SJSA1 (cell line): ENCODE data around the gene GATAD2A. TPM values are rescaled to one million over a fixed set of nuclear protein-coding genes. Genes with fewer than 3 reads are reported as not detected.
"Not testable (repeated sequence)": the region's sequence is repeated elsewhere in the genome, so short reads cannot be mapped to it uniquely, and the experiment has no call there.

Experiments
- DNase-seq, 2 experiments: peaks; one replicate each; pipeline ENCODE4 v3.0.0-alpha.2; 2015 to 2020; ENCODE audit warnings: low spot score in 2 of 2, low read depth in 1 of 2
- H3K27ac ChIP-seq: fragments of 250-450 bp; sonication (Bioruptor Pico); 2 replicates; pipeline ENCODE4 v1.5.1; 2020; ENCODE audit warnings: mild to moderate bottlenecking, moderate library complexity
- H3K27me3 ChIP-seq: fragments of 250-450 bp; sonication (Bioruptor Pico); replicated peaks from 2 replicates; pipeline ENCODE4 v1.5.1; 2020; ENCODE audit warnings: mild to moderate bottlenecking, moderate library complexity
- H3K36me3 ChIP-seq: fragments of 250-450 bp; sonication (Bioruptor Pico); 2 replicates; pipeline ENCODE4 v1.5.1; 2020; ENCODE audit warnings: mild to moderate bottlenecking
- H3K4me1 ChIP-seq: fragments of 250-450 bp; sonication (Bioruptor Pico); replicated peaks from 2 replicates; pipeline ENCODE4 v1.6.1; 2021; ENCODE audit warnings: mild to moderate bottlenecking
- H3K4me3 ChIP-seq: fragments of 250-450 bp; sonication (Bioruptor Pico); 2 replicates; pipeline ENCODE4 v1.5.1; 2020; ENCODE audit warnings: mild to moderate bottlenecking
- H3K9me3 ChIP-seq: fragments of 250-450 bp; sonication (Bioruptor Pico); replicated peaks from 2 replicates; pipeline ENCODE4 v1.5.1; 2020; ENCODE audit warnings: mild to moderate bottlenecking
- total RNA-seq: library from RNA; depleted of rRNA; stranded (reverse); fragments of >200 nt; shearing (Covaris generic); gene quantifications from 2 replicates; pipeline ENCODE4 v1.2.3, GENCODE V29; 2014

Gene GATAD2A
- total RNA-seq, 1 experiment from 2014 or later: 45.9 TPM

DNA sequence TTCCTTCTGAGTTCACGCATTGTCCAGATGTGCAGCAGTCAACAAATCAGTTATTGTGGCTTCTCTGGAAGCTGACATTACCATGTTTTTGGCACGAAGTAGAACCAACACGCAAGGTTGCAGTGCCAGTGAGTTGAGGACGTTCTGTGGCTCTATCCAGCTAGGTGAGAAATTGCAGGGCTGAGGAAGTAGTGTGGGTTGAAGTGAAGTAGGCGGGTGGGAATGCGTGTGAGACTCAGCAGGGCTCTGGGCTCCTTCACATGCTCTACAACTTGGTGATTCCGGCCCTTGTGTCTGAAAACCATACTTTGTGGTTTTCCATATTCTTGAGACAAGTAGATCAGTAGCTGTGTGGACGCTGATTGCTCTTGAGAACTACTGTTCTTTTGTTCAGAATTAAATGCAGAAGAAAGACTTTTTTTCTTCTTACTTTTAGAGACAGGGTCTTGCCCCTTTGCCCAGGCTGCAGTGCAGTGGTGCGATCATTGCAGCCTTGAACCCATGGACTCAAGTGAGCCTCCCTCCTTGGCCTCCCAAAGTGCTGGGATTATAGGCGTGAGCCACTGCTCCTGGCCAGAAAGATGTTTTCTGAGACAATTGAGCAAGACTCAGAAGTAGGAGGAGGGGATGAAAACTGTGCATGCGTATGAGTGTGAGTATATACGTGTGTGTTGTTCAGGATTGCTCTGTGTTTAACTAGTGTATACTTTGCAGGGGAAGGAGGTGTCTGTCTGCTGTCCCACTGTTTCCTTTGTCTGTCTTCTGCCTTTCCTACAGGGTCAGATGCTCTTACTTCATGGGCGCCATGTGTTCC is 46.2 kb downstream of the GATAD2A start:
- Histone ChIP-seq H3K36me3 (peaks cover 7% of the 10 kb centered on the region; the same call in 1 of the 2 replicates), H3K9me3 (no peaks in the 10 kb centered on the region; the same call in 1 of the 2 replicates), H3K4me3 (no peak overlapping the region), H3K27ac (no peak overlapping the region), H3K27me3 (no peaks in the 10 kb centered on the region), H3K4me1 (no peaks in the 10 kb centered on the region)
- no peak for DNase-seq

DNA sequence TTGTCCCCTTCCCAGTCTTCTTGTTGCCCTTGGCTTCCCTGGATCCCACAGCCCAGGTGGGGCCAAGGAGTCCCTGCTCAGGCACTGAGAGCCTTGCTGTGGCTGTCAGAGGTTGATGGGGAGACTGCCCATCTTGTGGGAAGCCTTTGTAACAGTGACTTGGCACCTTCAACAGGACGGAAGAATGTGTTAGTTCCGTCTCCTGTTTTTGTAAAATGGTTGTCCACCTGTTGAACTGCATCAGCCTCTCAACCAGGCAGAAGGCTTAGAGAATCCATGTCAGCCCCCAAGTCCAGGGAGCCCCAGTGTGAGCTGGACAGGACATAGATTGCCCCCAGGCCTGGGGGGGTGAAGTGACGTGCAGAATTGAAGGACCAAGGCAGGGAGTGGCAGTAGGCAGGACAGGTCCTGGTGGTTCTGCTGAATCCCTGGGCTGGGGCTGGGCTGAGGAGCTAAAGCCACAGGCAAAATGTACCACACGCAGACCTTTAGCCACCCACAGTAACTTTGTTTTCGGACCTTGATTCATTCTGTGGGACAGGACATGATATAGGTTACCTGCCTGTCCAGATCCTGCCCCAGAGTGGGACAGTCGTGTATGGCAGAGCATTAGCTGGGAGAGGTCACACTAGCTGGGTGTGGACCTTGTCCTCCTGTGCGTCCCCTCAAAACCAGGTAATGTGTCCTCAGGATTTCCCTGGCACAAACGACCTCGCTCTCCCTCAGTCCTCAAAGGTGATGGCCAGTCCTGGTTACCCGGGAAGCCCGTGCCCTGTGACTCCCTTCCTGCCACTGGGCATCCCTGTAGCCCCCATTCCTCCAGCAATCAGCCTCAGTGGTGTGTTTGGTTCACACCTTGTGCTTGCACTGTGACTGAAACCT is 47.0 kb downstream of the GATAD2A start:
- Histone ChIP-seq H3K27ac (no peak overlapping the region), H3K4me3 (no peak overlapping the region), H3K36me3 (peaks cover 11% of the 10 kb centered on the region; the same call in 1 of the 2 replicates), H3K9me3 (no peaks in the 10 kb centered on the region), H3K27me3 (no peaks in the 10 kb centered on the region), H3K4me1 (no peaks in the 10 kb centered on the region)
- DNase-seq: no peak

DNA sequence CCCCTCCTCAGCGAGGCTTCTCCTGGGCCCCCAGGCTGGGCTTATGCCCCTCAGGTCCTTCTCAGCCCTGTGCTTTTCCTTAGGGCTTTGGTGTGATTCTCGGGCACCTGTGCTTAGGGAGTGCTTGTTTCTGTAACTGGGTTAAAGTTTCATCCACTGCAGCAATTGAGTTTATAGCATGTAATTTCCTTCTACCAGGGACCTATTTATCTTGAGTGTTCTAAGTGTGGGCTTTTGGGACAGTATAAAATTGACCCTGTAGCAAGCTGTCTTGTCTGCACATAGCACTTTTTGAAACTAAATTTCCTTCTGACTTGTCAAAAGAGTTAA is 47.6 kb downstream of the GATAD2A start:
- no peaks in the 10 kb centered on the region for H3K9me3 ChIP-seq
- H3K4me3 ChIP-seq: no peak overlapping the region
- peaks cover 4% of the 10 kb centered on the region for H3K4me1 ChIP-seq
- no peak for DNase-seq
- peaks cover 11% of the 10 kb centered on the region; the same call in 1 of the 2 replicates for H3K36me3 ChIP-seq
- H3K27ac ChIP-seq: no peak overlapping the region
- no peaks in the 10 kb centered on the region for H3K27me3 ChIP-seq

DNA sequence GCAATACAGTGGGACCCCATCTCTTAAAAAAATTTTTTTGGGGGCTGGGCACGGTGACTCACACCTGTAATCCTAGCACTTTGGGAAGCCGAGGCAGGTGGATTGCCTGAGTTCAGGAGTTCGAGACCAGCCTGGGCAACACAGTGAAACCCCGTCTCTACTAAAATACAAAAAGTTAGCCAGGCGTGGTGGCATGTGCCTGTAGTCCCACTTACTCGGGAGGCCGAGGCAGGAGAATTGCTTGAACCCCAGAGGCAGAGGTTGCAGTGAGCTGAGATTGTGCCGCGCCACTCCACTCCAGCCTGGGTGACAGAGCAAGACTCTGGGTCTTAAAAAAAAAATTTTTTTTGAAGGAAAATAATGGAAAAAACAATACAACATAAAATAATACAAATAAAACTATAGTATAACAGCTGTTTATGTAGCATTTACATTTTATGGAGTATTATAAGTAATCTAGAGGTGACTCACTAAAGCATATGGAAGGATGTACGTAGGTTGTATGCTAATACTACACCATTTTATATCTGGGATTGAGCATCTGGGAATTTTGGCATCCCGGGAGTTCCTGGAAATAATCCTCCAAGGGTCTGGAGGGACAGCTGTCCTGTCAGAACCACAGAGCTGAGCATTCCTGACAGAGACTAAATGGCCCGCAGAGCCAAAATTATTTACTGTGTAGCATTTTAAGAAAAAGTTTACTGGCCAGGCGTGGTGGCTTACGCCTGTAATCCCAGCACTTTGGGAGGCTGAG is 49.9 kb downstream of the GATAD2A start:
- DNase-seq, H3K4me3 ChIP-seq, H3K27me3 ChIP-seq, H3K9me3 ChIP-seq, H3K27ac ChIP-seq: not testable (repeated sequence)
- H3K36me3 ChIP-seq: peaks cover 11% of the 10 kb centered on the region; the same call in 1 of the 2 replicates
- peaks cover 26% of the 10 kb centered on the region for H3K4me1 ChIP-seq

DNA sequence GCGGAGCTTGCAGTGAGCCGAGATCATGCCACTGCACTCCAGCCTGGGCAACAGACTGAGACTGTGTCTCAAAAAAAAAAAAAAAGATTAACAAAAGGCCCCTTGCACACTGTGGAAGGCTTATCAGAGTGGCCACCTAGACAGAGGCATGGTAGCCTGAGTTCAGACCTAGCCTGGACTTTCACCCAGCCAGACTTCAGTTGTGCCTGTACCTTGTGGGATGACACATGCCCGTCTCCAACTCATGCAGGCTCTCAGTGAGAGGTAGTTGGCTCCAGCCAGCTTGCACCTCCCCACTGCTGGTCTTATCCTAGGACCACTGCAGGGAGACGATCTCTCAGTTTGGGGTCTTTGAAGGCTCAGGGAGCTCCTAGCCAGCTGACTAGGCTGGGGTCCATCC is 52.2 kb downstream of the GATAD2A start:
- Histone ChIP-seq H3K27ac (no peak overlapping the region), H3K4me1 (peaks cover 28% of the 10 kb centered on the region), H3K27me3 (no peaks in the 10 kb centered on the region), H3K36me3 (peaks cover 15% of the 10 kb centered on the region), H3K9me3 (no peaks in the 10 kb centered on the region), H3K4me3 (no peak overlapping the region)
- DNase-seq: no peak

DNA sequence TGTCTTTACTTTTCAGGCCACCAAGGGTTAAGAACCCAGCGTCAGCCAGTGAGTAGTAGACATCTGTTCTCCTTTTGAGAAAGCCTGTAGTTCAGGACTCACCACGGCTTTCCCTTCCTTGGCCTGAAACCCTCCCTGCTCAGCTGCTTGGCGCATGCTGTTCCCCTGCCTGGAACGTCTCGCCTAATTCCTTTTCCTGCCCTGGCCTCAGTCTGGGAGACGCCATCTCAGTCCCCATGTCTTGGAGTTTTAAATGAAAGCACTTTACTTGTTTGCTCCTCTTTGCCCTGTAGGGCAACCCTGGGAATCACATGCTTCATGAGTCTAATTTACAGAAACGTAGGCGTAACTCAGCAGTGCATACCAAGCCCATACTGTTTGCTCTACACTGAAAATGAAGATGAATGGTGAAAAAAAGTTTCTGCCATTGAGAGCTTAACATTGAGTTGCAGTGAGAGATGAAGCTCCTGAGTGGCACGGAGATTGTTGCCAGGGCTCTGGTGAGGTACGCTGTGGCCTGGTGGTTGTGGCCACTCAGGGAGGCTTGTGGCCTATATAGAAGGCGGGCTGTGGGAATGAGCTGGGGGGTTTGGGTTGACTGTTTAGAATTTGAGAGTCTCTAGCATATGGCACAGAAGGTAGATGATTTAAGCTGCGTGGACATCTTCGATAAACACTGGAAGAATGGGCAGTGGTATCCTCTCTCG is 52.8 kb downstream of the GATAD2A start:
- Histone ChIP-seq H3K27ac (no peak overlapping the region), H3K9me3 (no peaks in the 10 kb centered on the region), H3K27me3 (no peaks in the 10 kb centered on the region), H3K36me3 (peaks cover 15% of the 10 kb centered on the region), H3K4me1 (peaks cover 28% of the 10 kb centered on the region), H3K4me3 (no peak overlapping the region)
- no peak for DNase-seq

DNA sequence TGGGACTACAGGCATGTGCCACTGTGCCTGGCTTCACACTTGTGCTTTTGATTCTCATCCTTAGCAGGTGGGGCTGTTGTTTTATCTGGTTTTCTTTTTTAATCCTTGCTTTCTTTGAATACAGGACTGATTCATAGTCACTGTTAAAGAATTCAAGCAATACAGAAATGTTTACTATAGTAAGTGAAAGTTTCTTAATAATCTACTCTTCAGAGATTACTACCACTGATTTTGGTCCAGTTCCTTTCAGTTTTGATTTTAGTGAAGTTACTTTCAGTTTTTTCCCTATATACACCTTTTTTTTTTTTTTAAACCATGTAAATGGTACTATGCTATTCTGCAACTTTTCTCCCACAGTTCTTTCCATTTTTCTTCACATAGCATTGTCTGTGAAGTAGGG is 53.6 kb downstream of the GATAD2A start:
- DNase-seq: peak in 1 of 2 experiments; percentile 33
- Histone ChIP-seq H3K4me1 (peaks cover 28% of the 10 kb centered on the region), H3K27ac (peak overlapping the region; percentile 37; the same call in 1 of the 2 replicates), H3K36me3 (peaks cover 15% of the 10 kb centered on the region), H3K27me3 (no peaks in the 10 kb centered on the region), H3K9me3 (no peaks in the 10 kb centered on the region), H3K4me3 (no peak overlapping the region)

DNA sequence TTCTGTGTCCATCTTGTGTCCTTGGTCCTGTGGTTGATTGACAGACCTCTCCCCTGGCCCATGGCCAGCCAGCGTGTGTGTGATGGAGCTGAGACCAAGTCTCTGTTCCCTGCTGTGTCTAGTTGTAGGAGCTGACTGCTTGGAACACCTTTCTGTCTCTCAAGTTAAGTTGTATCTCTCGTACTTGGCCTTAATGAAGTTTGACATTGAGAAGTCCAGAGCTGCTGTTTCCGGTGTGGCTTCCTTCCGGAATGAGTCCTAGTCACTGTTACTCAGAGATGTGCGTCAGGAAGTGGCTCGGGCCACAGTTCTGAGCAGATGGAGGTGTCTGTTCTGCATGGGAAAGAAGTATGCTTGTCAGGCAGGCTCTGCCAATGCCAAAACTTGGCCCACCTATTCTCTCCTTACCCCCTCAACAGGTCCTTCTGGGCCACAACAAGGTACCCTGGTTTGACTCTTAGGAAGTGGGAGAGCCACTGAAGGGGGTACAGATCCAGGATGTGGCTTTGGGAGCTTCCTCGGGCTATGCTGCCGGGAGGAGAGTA is 54.3 kb downstream of the GATAD2A start:
- Histone ChIP-seq H3K27me3 (no peaks in the 10 kb centered on the region), H3K4me3 (no peak overlapping the region), H3K9me3 (no peaks in the 10 kb centered on the region), H3K36me3 (peaks cover 22% of the 10 kb centered on the region), H3K27ac (peak overlapping the region; percentile 37), H3K4me1 (peaks cover 28% of the 10 kb centered on the region)
- peak in 1 of 2 experiments; percentile 22 for DNase-seq

DNA sequence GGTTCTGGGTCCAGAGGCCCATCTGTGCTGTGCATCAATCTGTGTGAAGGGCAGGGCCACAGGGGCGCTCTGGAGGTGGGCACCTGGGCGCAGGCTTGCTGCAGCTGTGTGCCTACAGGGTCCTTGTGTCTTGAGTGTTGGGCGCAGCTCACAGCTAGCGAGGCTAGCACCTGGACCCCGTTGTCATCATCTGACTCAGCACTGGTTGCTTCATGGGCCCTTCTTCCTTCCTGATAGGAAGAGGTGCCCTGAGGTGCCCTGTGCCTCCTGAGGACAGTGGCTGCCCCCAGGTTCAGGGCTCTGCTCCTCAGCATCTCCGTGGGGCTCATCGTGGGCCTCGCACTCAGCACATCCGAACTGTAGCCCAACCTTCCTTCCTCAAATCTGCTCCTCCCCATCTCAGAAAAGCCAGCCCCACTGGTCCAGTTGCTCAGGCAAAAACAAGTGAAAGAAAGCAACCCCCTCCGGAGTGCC is 54.8 kb downstream of the GATAD2A start:
- H3K4me1 ChIP-seq: peaks cover 28% of the 10 kb centered on the region
- no peak overlapping the region for H3K4me3 ChIP-seq
- no peaks in the 10 kb centered on the region for H3K27me3 ChIP-seq
- DNase-seq: no peak
- H3K9me3 ChIP-seq: no peaks in the 10 kb centered on the region
- no peak overlapping the region for H3K27ac ChIP-seq
- H3K36me3 ChIP-seq: peaks cover 27% of the 10 kb centered on the region

DNA sequence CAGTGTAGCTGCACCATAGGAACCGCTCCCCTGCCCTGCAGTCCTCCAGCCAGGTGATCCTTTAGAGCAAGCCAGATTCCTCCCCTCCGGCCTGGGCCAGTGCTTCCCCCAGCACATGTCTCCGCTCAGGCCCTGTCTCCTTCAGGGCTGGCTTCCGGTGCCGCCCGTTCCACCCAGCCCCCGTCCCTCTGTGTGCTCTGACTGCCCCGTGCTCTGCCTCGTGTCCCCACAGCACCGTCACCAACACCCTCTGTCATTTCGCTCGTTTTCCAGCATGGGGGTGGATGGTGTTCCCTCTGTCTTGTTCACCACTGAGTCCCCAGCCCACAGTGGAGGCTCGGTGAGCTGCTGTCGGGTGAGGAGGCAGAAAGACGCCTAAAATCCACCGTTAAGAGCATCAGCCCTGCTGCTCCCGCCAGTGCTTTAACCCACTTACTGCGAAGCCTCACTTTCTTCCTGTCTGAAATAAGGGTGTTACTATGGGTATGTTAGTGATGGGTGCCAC is 55.3 kb downstream of the GATAD2A start:
- no peaks in the 10 kb centered on the region; the same call in 1 of the 2 replicates for H3K9me3 ChIP-seq
- H3K36me3 ChIP-seq: peaks cover 32% of the 10 kb centered on the region
- H3K4me1 ChIP-seq: peaks cover 28% of the 10 kb centered on the region
- no peaks in the 10 kb centered on the region for H3K27me3 ChIP-seq
- H3K27ac ChIP-seq: no peak overlapping the region
- no peak for DNase-seq
- H3K4me3 ChIP-seq: no peak overlapping the region

DNA sequence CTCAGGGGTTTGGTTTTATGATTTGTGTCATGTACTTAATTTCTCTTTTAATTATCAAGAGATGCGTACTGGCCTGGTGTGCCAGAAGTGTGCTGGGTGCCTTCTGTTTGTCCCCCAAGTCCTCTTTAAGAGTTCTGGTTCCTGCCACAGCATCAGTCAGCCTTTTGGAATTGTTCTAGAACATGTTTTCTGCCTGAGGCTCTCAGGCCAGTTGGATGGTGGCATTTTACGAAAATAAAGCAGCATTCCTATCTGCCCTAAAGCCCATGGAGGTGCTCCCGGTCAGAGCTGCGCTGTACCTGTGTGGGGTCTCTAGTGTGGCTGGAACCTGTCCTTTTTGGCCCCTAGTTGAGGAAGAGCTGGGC is 55.8 kb downstream of the GATAD2A start:
- no peaks in the 10 kb centered on the region for H3K27me3 ChIP-seq
- no peak overlapping the region for H3K27ac ChIP-seq
- peaks cover 36% of the 10 kb centered on the region for H3K36me3 ChIP-seq
- H3K4me3 ChIP-seq: no peak overlapping the region
- no peak for DNase-seq
- H3K4me1 ChIP-seq: peaks cover 28% of the 10 kb centered on the region
- H3K9me3 ChIP-seq: no peaks in the 10 kb centered on the region; the same call in 1 of the 2 replicates

DNA sequence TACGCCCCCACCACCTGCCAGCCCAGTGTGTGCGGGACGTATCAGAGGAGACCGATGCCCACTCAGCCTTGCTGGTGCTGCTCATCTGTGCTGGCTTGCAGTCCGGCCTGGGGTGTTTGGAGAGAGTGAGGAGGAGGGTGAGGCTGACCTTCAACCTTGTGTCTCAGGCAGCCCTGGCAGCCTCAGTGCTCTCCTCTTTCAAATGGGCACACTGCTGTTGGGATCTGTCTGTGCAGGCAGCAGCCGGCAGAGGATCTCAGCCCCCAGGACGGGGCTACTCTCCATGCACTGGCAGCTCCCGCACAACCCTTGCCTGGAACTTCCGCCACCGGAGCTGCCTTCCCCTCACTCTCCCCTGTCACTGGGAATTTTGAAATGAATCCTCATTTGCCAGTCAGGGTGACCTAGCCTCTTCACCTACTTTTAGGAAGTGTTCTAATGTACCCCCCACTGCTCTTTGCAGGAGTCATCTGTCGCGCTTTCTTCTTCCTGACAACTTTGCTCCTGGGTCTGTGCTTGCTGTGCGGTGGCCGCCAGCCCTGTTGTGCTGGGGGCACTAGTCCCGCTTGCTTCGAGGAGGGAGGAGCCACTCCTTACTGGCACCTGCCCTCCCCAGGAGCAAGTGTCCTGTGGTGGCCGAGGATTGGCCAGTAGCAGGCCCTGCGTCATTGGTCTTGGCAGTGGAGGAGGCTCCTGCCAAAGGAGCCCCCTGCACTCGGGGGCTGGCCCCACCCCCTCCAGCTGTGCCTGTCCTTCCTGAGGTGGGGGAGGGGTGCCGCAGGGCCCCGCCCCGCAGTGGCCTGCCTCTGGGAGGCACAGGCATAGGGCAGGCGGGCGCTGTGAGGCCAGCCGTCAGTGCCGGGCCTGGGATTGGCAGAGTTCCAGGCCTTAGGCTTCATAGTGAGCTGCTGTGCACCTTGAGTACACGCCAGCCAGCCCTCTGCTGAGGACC is 56.5 kb downstream of the GATAD2A start:
- DNase-seq: no peak
- peaks cover 2% of the 10 kb centered on the region; the same call in 1 of the 2 replicates for H3K9me3 ChIP-seq
- H3K27me3 ChIP-seq: no peaks in the 10 kb centered on the region
- peaks cover 28% of the 10 kb centered on the region for H3K4me1 ChIP-seq
- H3K36me3 ChIP-seq: peaks cover 36% of the 10 kb centered on the region
- no peak overlapping the region for H3K4me3 ChIP-seq
- H3K27ac ChIP-seq: no peak overlapping the region
